ENCODE measurements around the gene DNAJC18.

DNAJC18 gene

DNA sequence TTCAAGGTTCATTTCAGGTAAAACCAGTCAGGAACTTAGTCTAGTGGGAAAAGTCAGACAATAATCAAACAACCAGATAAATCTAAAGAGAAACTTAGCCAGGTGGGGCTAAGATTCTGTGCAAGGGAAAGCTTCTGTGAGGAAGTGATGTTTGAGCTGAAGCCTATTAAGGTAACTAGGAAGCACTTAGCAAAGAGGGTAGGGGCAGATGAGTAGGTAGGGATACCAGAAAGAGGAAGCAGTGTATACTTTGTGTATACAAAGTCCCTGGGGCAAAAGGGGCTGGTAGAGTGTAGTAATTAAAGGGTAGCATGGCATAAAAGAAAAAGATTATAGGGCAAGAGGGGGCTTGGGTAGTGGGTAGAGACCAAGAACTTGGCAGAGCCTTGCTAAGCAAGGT, 31.8 kb downstream of the DNAJC18 start:
- peak overlapping the region; percentile 8 for H3K27ac Mint-ChIP-seq
- H3K4me3 Mint-ChIP-seq: no peak overlapping the region
- no peaks in the 10 kb centered on the region for H3K9me3 Mint-ChIP-seq
- H3K4me1 Mint-ChIP-seq: peaks cover 31% of the 10 kb centered on the region
- H3K36me3 Mint-ChIP-seq: peaks cover 13% of the 10 kb centered on the region
- DNase-seq (ENCODE audit: low spot score in 2 of 2) (no peak), ATAC-seq (no peak)

DNA sequence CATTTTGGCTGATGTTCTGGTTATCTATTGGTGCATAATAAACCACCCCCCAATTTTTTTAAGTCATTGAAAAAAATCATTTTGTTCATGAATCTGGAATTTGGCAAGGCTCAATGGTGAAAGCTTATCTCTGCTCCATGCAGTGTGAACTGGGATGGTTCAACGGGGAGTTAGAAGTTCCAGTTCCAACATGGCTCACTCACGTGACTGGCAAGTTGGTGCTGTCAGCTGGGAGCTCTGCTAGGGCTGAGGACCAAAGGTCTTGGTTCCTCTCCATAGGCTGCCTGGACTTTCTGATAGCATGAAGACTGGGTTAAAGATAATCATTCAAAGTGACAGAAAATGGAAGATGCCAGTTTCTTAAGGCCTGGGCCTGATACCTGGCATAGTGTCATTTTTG, 32.4 kb downstream of the DNAJC18 start:
- no peak overlapping the region for H3K4me3 Mint-ChIP-seq
- no peaks in the 10 kb centered on the region for H3K9me3 Mint-ChIP-seq
- H3K36me3 Mint-ChIP-seq: peaks cover 13% of the 10 kb centered on the region
- DNase-seq (ENCODE audit: low spot score in 2 of 2) (no peak), ATAC-seq (no peak)
- H3K4me1 Mint-ChIP-seq: peaks cover 33% of the 10 kb centered on the region
- peak overlapping the region; percentile 8 for H3K27ac Mint-ChIP-seq

DNA sequence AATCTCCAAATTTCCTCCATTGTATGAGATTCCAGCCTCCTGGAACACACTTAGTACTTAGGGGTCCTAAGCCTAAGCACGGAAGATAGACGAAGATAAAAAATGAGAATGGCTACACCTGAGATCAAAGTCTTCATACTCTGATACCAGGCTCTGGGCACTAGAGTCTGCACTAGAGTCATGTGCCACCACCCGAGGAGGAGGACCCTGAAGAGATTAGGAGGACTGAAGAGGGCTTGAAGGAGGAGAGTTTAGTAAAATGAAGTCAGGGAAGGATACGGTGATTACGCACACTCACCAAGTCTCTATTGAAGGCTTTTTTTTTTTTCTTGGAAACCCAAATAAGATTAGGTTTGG, 34.9 kb downstream of the DNAJC18 start:
- Mint-ChIP-seq H3K4me1 (peaks cover 38% of the 10 kb centered on the region), H3K9me3 (no peaks in the 10 kb centered on the region), H3K4me3 (peak overlapping the region; percentile 87), H3K27ac (peak overlapping the region; percentile 98), H3K36me3 (peaks cover 19% of the 10 kb centered on the region)
- no peak for ATAC-seq
- DNase-seq (ENCODE audit: low spot score in 2 of 2): no peak

DNA sequence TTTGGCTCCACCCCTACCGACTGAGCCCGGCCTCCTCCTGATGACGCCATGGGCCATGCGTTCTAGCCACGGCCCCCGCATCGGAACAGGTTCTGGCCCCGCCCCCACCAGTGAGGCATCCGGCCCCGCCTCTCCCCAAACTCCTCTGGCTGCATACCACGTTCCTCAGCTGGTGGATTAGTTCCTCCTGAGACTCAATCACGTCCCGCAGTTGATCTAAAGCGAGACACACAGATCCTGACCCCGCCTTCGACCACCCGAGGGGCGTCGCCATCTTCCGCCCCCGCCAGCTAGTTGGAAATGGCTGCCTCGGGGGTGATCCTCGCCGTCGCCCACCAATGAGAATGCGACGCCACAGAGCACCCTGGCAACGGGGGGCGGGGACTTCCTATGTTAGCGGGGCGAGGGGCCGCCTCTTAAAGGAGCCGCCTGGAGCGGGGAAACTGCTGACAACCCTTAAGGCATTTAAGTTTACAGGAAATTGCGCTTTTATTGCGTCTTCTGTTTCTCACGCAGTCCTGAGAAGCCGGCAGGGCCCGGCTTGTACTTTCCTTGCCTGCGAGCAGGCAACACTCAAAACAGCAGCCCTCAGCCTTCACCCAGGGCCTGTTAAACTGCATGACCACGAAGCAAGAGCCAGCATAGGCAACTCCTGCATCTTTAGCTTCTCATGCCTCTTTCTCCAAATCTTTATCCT, 35.4 kb downstream of the DNAJC18 start, which contains the start of gene SPATA24:
Gene SPATA24 (minus strand): TSS at position 303 of the 697 bp plus-strand sequence. CDS start 29 bp downstream, at position 274.
- Mint-ChIP-seq H3K4me1 (peaks cover 43% of the 10 kb centered on the region), H3K27ac (peak within 1 kb of the TSS; percentile 98), H3K36me3 (peaks cover 19% of the 10 kb centered on the region), H3K9me3 (no peaks in the 10 kb centered on the region), H3K4me3 (peak within 1 kb of the TSS; percentile 87)
- DNase-seq (ENCODE audit: low spot score in 2 of 2) (peak; percentile 91 to 98), ATAC-seq (peak; percentile 95)

DNA sequence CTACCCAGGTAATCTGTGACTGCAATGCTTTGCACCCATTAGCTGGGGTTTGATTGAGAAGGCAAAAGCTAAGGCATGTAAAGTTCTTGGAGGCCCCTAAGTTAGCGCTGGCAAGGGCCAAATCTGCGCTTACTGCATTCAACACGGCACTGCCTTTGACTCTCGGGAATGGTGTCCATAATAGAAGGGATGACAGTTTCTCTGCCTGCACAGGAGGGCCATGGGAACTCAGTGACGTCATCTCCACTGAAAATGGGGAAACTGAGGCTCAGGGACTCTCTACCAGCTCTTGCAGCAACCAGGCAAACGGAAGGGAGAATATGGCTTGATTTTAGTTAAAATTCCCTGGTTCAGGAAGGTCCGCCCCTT, 35.9 kb downstream of the DNAJC18 start:
- Mint-ChIP-seq H3K4me3 (peak overlapping the region; percentile 87), H3K27ac (peak overlapping the region; percentile 98), H3K36me3 (peaks cover 19% of the 10 kb centered on the region), H3K9me3 (no peaks in the 10 kb centered on the region), H3K4me1 (peaks cover 44% of the 10 kb centered on the region)
- DNase-seq (ENCODE audit: low spot score in 2 of 2) (no peak), ATAC-seq (no peak)

DNA sequence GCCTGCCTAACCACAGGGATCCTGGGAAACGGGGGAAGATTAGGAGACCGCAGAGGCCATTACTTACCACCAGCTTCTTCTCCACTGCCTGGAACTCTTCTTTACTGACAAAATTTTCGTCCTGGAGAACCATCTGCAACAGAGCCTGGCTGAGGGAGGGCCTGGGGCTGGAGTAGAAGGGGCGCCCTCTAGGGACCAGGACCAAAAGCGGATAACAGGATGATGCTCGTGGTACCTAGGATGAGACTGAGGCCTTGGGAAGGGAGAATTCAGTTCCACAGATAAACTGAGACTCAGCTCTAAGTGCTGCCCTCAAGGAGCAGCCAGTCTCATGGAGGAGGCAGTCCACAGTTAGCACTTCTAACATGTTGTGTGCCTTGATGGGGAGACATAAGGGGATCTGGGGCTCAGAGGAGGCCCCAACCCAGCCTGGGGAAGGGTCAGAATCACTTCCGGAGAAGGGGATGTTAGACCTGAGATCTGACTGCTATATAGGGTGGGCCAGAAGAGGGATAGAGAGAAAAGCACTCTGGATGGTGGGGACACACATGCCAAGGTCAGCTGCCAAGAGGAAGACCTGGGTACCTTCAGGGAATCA, 36.7 kb downstream of the DNAJC18 start:
- Mint-ChIP-seq H3K4me1 (peaks cover 45% of the 10 kb centered on the region), H3K9me3 (no peaks in the 10 kb centered on the region), H3K4me3 (peak overlapping the region; percentile 87), H3K36me3 (peaks cover 23% of the 10 kb centered on the region), H3K27ac (peak overlapping the region; percentile 98)
- ATAC-seq: no peak
- no peak for DNase-seq (ENCODE audit: low spot score in 2 of 2)

DNA sequence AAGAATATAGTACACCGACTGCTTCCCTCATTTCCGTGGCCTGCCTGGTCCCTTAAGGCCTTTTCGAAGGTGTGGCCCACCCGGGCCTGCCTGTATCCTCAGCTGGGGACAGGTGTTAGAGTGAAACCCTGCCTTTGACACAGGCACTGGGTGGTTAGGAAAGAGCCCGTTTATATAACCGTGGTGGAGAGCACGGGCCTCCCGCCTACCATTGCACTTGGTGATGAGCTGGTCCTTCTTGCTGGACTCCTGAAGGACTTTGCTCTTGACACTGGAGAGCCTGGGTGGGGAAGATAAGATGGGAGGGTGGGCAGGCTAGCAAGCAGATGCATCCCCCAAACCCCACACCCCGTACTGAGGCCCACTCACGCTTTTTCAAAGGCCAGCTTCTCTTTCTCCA, 37.8 kb downstream of the DNAJC18 start:
- no peaks in the 10 kb centered on the region for H3K9me3 Mint-ChIP-seq
- peaks cover 52% of the 10 kb centered on the region for H3K4me1 Mint-ChIP-seq
- no peak overlapping the region for H3K4me3 Mint-ChIP-seq
- DNase-seq (ENCODE audit: low spot score in 2 of 2) (no peak), ATAC-seq (no peak)
- peak overlapping the region; percentile 45 for H3K27ac Mint-ChIP-seq
- peaks cover 34% of the 10 kb centered on the region for H3K36me3 Mint-ChIP-seq

DNA sequence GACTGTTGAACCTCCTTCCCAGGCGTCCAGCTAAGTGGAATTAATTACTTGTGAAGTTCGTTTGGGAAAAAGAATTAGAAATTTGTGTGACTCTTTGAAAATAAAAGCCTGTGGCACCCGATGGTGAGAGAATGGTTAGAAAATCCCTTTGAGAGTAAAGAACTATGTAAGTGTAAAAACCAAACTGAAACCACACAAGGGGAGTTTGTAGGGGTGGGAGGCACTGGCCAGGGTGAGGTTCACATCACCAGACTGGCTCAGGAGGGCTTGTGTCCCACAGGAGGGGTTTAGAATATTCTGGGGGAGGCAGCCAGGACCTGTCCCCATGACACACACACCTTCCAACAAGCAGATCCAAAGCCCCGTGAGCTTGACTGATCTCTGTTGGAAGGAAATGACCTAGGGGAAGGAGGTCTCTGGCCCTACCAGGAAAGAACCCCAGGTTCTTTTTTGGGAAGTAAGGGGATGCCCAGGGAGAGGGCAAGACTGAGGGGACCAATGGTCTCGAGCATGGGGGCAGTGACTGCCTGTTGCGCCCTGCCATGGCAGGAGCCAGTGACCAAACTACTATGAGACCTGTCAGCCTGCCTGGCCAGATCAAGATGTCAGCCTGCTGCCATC, 39.7 kb downstream of the DNAJC18 start:
- ATAC-seq (peak; percentile 15), DNase-seq (ENCODE audit: low spot score in 2 of 2) (peak in 1 of 2 donors; percentile 69)
- Mint-ChIP-seq H3K27ac (peak overlapping the region; percentile 83), H3K36me3 (peaks cover 46% of the 10 kb centered on the region), H3K9me3 (no peaks in the 10 kb centered on the region), H3K4me1 (peaks cover 64% of the 10 kb centered on the region), H3K4me3 (peak overlapping the region; percentile 52)

DNA sequence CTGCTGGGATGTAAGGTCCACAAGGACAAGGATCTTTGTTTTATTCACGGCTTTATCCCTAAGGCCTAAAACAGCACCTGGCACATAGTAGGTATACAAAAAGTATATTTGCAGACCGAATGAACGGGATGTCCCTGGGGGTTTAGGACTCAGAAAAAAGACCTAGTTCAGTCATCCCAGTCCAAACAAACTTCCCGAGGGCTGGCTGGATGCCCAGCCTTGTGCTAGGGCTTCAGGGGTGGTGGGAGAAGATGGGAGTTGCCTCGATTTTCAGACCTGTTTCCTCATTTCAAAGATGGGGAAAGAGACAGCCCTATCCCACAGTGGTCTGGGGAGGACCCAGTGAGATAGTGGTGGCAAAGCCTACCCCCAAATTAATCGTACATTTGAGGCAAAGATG, 41.4 kb downstream of the DNAJC18 start:
- Mint-ChIP-seq H3K36me3 (peaks cover 44% of the 10 kb centered on the region), H3K27ac (no peak overlapping the region), H3K4me3 (no peak overlapping the region), H3K9me3 (no peaks in the 10 kb centered on the region), H3K4me1 (peaks cover 54% of the 10 kb centered on the region)
- ATAC-seq: no peak
- DNase-seq (ENCODE audit: low spot score in 2 of 2): no peak

DNA sequence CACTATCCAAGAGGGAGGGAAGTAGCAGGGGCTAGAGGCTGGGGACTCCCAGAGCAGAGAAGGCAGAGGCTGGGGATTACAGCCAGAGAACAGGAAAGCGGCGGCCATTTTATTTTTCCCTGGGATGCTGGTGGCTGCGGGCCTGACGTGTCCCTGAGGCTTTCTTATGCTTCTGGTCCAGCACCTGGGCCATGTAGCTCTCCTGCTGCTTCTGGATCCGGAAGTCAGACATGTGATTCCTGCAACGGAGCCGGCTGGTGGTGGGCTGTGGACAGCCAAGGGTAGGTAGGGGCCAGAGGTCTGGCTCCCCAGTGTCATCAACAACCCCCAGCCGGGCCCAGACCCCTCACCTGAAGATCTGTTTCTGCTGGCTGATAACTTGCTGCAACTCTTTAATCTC, 42.6 kb downstream of the DNAJC18 start:
- H3K4me1 Mint-ChIP-seq: peaks cover 54% of the 10 kb centered on the region
- no peak overlapping the region for H3K27ac Mint-ChIP-seq
- peaks cover 50% of the 10 kb centered on the region for H3K36me3 Mint-ChIP-seq
- H3K4me3 Mint-ChIP-seq: no peak overlapping the region
- no peaks in the 10 kb centered on the region for H3K9me3 Mint-ChIP-seq
- DNase-seq (ENCODE audit: low spot score in 2 of 2): no peak
- no peak for ATAC-seq

DNA sequence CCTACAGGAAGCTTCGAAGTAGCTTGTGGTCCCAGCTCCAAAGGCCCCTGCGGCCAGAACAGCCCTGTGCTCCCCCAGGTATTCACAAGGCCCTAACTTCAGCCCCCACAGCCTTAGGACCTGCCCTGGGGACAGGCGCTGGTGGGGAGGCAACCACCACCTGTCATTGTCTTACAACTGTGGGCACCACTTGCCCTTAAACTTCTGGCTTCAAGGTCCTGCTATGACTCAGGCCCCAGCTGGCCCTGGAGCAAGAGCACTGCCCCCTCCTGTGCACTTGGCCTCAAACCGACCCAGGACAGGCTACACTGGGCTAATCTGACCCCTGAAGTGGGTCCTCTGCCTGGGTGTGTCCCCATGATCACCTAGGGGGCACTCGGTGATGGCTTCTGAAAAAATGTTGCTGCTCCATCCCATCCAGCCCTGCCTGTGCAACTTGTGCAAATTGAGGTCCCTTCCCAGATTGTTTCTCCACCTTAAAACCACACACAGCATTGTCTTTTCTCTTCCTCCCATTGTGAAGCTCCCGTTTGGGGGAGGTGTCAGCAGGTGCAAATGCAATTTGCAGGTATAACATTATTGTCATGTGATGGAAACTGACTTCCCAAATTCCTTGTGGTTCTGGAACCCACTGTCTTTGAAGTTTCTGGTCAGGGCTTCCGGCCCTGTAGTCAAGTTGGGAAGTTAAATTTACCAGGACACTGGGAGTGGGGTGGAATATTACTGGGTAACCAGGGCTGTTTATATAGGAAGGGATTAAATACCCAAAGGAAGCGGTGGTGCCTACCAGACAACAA, 43.3 kb downstream of the DNAJC18 start:
- no peak for ATAC-seq
- peaks cover 61% of the 10 kb centered on the region for H3K4me1 Mint-ChIP-seq
- peaks cover 54% of the 10 kb centered on the region for H3K36me3 Mint-ChIP-seq
- H3K9me3 Mint-ChIP-seq: no peaks in the 10 kb centered on the region
- H3K27ac Mint-ChIP-seq: no peak overlapping the region
- DNase-seq (ENCODE audit: low spot score in 2 of 2): no peak
- H3K4me3 Mint-ChIP-seq: peak overlapping the region; percentile 99

DNA sequence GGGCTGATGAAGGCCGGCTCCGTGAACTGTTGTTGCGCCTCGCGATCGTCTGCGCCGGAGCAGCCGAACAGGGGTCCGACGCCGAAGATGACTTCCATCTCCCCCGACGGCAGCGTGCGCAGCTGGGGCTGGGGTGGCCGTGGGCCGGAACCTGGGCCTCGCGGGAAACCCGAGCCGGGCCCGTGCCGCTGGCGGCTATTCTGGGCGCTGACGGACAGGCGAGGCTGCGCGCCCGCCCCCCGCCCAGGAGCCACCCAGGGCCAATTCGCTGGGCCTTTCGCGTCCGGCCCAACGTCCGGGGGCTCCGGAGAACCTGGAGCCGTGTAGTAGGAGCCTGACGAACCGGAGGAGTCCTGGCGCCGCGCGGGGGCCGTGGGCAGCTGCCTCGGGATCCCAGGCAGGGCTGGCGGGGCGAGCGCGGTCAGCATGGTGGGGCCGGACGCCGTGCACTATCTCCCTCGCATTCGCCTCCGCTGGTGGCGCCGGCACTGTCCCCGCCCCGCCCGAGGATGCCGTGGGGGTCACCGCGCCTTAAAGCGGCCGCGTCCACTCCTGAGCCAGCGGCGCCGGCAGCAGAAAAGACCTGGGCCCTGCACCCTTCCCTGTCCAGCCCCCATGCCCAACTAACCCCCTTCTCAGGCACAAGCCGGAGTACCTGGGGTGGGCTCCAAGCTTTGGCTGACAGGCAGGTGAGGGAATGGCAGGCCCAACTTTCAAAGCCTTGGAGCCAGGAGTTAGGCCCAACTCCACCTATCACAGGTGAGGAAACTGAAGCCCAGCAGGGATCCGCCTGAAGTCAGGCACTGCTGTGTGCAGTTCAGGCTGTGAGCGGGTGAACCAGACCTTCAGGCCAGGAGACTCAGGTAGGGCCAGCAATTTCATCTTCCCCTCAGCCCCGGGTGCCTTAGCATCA, 44.4 kb downstream of the DNAJC18 start, which contains the start of gene PROB1:
Gene PROB1 (minus strand): TSS at position 451 of the 913 bp plus-strand sequence. CDS start 23 bp downstream, at position 428.
- Mint-ChIP-seq H3K4me3 (peak within 1 kb of the TSS; percentile 99), H3K9me3 (no peaks in the 10 kb centered on the region), H3K4me1 (peaks cover 71% of the 10 kb centered on the region), H3K27ac (no peak within 1 kb of the TSS), H3K36me3 (peaks cover 64% of the 10 kb centered on the region)
- ATAC-seq: no peak
- DNase-seq (ENCODE audit: low spot score in 2 of 2): no peak

DNA sequence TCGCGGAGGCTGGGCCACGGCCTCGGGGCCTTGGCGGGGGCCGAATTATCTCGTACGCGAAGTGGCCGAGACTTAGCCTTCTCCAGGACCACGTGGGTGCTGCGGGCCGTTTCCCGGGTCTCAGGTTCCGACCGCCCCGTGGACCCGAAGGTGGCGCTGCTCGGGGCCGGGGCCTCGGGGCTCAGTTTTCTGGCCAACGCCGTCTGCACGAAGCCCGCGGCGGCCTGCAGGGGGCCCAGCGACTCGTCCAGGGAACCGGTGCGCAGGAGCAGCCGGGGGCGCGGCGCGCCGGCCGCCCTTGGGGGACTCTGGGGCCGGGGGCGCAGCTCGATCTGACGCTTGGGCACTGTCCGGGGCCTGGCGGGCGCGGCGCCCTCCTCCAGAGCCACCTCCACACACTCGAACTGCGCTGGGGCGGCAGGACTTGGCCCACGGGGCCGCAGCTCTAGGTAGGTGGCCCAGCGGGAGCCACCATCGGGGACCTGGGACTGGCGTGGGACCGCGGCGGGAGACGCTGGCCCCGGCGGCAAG, 45.1 kb downstream of the DNAJC18 start:
- ATAC-seq (no peak), DNase-seq (ENCODE audit: low spot score in 2 of 2) (peak in 1 of 2 donors; percentile 81)
- Mint-ChIP-seq H3K4me1 (peaks cover 71% of the 10 kb centered on the region), H3K4me3 (peak overlapping the region; percentile 99), H3K27ac (no peak overlapping the region), H3K9me3 (no peaks in the 10 kb centered on the region), H3K36me3 (peaks cover 70% of the 10 kb centered on the region)

DNA sequence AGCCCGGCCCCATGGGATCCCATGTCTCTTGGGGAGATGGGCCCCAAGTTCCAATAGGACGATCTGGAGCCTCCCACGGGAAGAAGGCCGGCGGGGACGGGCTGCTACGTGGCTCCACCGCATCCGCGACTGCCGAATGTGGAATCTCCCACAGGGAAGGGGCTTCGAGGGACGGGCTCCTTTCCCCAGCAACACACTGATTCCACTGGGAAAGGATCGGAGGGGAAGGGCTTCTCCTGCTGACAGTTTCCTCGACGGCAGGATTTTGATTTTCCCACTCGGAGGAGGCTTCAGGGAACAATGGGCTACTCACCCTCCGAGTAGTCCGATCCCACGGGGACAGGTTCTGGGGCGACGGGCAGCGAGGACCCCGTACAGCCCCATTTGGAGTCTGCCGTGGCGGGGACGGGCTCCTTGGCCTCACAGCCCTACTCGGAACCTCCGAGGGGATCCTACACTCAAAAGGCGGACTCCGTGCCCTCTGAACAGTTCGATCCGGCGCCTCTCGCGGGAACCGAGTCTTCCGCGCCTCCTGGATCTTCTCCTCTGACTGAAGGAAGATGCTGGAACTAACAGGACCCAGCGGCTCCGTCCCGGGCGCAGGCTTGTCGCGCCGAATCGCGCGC, 45.7 kb downstream of the DNAJC18 start:
- DNase-seq (ENCODE audit: low spot score in 2 of 2) (peak in 1 of 2 donors; percentile 69), ATAC-seq (no peak)
- peaks cover 72% of the 10 kb centered on the region for H3K4me1 Mint-ChIP-seq
- H3K27ac Mint-ChIP-seq: peak overlapping the region; percentile 99
- H3K36me3 Mint-ChIP-seq: peaks cover 70% of the 10 kb centered on the region
- H3K4me3 Mint-ChIP-seq: peak overlapping the region; percentile 99
- no peaks in the 10 kb centered on the region for H3K9me3 Mint-ChIP-seq

All from stimulated activated effector memory CD8-positive, alpha-beta T cell treated with anti-CD3 and anti-CD28 coated beads, Interleukin-12 subunit alpha, Interleukin-12 subunit beta, amount 100 ng/mL, for 72 hours (primary cell).